GM18507 (cell line): ENCODE results near the gene ZHX3.
"Not testable (repeated sequence)": the region's sequence is repeated elsewhere in the genome, so short reads cannot be mapped to it uniquely, and the experiment has no call there.

ENCODE experiments used
- DNase-seq: peaks from one replicate; pipeline ENCODE4 v3.0.0; 2011; ENCODE audit warnings: low read depth; ENCODE audit not compliant: insufficient read length; ENCODE audit errors: extremely low spot score
- FAIRE-seq: peaks from 2 replicates; lab custom pipeline; 2011; peaks lifted over from hg19 to GRCh38; lab: Jason Lieb, UNC

The ZHX3 gene

GRCh38 chr20:41268402-41268801 is 49.1 kb downstream of the ZHX3 start:
- FAIRE-seq (no peak), DNase-seq (no peak)

GRCh38 chr20:41265938-41266337 is 51.6 kb downstream of the ZHX3 start:
- no peak for DNase-seq
- no peak for FAIRE-seq

GRCh38 chr20:41264819-41265218 is 52.7 kb downstream of the ZHX3 start:
- FAIRE-seq, result no peak
- no peak for DNase-seq

- DNase-seq, result no peak
- no peak for FAIRE-seq
These were observed 55.5 kb downstream of the ZHX3 start for GRCh38 chr20:41261790-41262717.

GRCh38 chr20:41261260-41261659 is 56.3 kb downstream of the ZHX3 start:
- DNase-seq (no peak), FAIRE-seq (no peak)

- DNase-seq (no peak), FAIRE-seq (no peak)
These were observed 56.8 kb downstream of the ZHX3 start for GRCh38 chr20:41260734-41261220.

GRCh38 chr20:41259309-41259708 is 58.2 kb downstream of the ZHX3 start:
- no peak for FAIRE-seq
- no peak for DNase-seq

- DNase-seq (no peak), FAIRE-seq (no peak)
These were observed 59.1 kb downstream of the ZHX3 start for GRCh38 chr20:41258474-41258873.

- DNase-seq (no peak), FAIRE-seq (no peak)
These were observed 61.0 kb downstream of the ZHX3 start for GRCh38 chr20:41256516-41256915.

GRCh38 chr20:41255655-41256054 is 61.9 kb downstream of the ZHX3 start:
- FAIRE-seq (no peak), DNase-seq (no peak)

GRCh38 chr20:41249411-41250281 is 67.9 kb downstream of the ZHX3 start:
- DNase-seq (no peak), FAIRE-seq (no peak)

GRCh38 chr20:41248368-41249024 is 69.0 kb downstream of the ZHX3 start:
- FAIRE-seq (no peak), DNase-seq (no peak)

GRCh38 chr20:41247523-41248367 is 69.8 kb downstream of the ZHX3 start:
- DNase-seq (no peak), FAIRE-seq (no peak)

GRCh38 chr20:41245086-41245707 is 72.3 kb downstream of the ZHX3 start:
- DNase-seq (no peak), FAIRE-seq (no peak)

- FAIRE-seq (no peak), DNase-seq (no peak)
These were observed 74.7 kb downstream of the ZHX3 start for GRCh38 chr20:41242807-41243206.

- DNase-seq (no peak), FAIRE-seq (no peak)
These were observed 75.2 kb downstream of the ZHX3 start for GRCh38 chr20:41242352-41242751.

- not testable (repeated sequence) for DNase-seq, FAIRE-seq
These were observed 80.3 kb downstream of the ZHX3 start for GRCh38 chr20:41237233-41237632.

GRCh38 chr20:41236818-41237217 is 80.7 kb downstream of the ZHX3 start:
- not testable (repeated sequence) for FAIRE-seq

More at GRCh38 chr20:41236818-41237217, 80.7 kb downstream of the ZHX3 start:
- DNase-seq, result not testable (repeated sequence)
